Cerebellar cortex (tissue), 1 donor: ENCODE results near the gene SPINK4.

Experiments
- DNase-seq: peaks from one replicate; pipeline ENCODE4 v3.0.0-alpha.2; 2015; ENCODE audit warnings: low spot score

Gene SPINK4

DNA sequence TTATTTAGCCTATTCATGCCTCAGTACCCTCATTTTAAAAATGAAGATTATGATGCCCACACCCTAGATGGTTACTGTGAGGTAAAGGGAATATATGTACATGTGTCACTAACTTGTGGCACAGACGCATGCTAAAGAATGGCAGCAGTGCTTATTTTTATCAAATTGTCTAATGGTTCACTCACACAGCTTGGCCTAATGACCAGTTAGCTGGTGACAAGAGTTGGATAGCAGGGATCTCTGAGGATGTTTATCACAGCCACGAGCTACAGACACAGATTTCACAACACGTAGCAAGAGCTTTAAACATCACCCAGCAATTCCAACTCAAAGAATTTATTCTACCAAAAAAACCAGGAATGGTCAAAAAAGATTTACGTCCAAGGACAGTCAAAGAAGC, 17.3 kb downstream of the SPINK4 start:
- no peak for DNase-seq

GRCh38 chr9:33260372-33260771, 20.4 kb downstream of the SPINK4 start:
- no peak for DNase-seq

DNA sequence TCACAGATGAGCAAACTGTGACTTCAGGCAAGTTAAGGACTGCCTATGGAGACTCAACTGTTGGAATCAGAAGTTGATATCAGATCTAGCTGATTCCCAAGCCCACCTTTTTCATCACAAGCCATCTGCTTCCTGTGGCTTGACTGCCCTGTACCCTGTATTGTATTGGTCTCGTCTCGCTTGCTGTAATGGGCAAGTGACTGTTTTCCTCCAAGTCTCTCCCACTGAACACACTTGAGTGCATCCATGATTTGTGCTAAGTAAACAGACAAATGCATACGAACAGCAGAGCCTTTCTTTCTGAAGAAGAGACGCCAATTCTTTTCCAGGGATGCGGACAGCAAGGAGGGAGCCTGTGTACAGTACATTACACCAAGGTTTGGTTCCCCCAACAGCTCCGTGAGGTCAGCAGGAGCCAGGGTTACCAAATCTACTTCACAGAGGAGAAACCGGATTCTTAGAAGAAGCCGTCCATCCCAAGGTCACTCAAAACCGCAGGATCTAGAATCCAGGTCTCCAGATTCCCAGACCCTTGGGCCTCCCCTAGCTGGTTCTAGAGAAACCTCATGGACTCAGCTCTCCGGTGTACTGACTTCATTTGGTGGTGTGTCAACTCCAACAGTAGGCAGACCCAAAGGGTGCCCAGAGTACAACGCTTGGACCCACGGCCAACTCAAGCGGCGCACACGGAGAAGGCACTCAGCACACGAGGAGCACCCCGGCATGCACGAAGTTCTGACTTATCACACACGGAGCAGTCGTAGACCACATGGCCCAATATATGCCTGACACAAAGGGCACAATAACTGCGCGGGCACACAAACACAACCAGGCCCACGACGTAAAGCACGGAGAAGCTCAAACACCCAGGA, 23.4 kb downstream of the SPINK4 start:
- peak; percentile 12 for DNase-seq

DNA sequence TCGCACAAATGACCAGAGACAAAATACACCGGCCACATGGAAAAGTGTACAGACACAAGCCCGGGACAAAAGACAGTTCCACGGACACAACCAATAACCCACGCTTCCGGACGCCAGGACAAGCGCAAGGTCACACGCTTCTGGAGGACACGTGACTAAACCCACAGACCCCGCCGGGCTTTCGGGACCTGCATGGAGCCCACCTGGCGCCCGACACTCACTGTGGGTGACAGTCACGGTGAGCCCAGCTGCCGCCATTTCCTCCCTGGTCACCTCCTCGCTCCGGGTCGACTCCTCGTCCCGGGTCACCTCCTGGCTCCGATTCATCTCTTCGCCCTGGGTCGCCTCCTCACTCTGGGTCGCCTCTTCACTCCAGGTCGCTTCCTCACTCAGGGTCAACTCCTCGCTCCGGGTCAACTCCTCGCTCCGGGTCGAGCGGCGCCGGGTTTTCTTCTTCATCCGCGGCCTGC, 24.1 kb downstream of the SPINK4 start:
- DNase-seq, result peak; percentile 38

GRCh38 chr9:33264473-33265177, 24.7 kb downstream of the SPINK4 start, which contains the start of the genes BAG1 and CHMP5:
TSS of gene BAG1 (minus strand) at chr9:33264708.
TSS of gene CHMP5 (plus strand) at chr9:33265049. CDS start at chr9:33265079, 30 bp downstream.
- DNase-seq, result peak; percentile 100

DNA sequence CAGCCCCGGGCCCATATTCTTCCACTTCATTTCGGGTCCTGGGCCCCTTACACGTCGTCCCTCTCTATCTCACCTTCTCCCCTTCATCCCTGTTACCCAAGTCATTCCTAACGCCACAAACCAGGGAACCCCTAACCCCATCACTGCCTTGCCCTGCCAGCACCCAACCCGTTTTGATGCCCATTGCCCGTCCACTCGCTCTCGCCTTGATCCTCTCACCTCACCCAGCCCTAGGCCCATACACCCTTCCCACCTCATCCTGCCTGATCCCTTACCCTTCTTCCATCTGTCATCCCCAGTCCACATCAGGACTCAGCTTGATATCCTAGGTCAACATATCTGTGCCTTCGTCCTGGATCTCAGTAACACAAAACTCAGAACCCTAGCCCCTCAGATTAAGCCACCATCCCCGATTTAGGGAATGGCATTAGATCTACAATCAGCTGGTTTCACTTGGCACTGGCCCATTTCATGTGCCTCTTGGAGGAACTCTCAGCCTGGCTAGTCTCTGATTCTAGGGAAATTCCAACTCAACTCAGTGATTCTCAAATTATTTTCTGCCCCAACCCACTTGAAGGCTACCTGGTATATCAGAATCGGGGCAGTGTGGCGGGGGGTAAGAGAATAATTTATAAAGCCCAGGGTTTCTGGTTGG, 25.4 kb downstream of the SPINK4 start:
- DNase-seq, result no peak

DNA sequence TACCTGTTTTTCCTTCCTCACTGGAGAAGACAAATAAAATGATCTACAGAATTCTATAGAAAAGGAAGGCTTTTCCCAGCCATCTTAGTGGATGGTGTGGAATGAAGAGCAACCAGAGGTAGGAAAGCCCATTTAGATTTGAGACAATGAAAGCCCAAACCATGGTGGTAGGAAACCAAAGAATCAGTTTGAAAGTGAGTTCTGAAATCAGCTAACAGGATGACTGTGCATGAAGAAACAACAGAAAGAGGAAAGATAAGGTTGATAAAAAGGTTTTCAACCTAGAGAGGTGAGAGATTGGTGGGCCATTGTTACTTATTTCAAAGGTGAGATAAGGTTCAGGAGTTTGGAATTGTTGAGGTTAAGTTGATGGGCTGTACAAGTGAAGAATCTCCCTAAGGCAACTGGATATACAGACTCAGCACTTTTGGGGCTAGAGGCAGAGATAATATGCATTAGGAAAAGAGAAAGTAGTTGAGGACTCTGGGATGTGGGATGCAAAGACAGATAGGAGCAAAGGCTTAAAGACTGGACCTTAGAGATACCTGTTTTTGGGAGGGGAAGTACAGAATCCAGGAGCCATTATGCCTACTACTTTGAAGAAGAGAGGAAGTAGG, 27.3 kb downstream of the SPINK4 start:
- DNase-seq, result no peak

GRCh38 chr9:33270146-33270545, 30.2 kb downstream of the SPINK4 start:
- DNase-seq, result no peak

DNA sequence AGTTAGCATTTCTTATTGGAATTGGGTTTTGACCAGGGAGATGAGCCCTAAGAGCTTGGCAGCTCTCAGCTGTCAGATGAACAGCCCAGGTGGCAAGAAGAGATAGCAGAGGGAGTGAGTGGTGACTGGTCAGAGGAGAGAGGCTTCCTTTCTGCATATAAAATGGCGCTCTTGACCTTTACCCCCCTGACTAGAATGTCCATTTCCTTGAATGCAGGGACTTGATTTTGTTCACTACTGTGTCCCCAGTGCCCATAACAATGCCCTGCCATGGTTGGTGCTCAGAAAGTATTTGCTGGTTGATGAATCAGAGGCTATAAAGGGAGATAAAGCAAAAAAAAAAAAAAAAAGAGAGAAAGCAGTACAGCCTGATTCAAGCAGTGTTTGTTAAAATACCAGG, 32.1 kb downstream of the SPINK4 start:
- DNase-seq, result no peak

- no peak for DNase-seq
These were observed 33.5 kb downstream of the SPINK4 start for GRCh38 chr9:33273266-33273971.

- DNase-seq, result no peak
These were observed 34.0 kb downstream of the SPINK4 start for GRCh38 chr9:33273972-33274328.

DNA sequence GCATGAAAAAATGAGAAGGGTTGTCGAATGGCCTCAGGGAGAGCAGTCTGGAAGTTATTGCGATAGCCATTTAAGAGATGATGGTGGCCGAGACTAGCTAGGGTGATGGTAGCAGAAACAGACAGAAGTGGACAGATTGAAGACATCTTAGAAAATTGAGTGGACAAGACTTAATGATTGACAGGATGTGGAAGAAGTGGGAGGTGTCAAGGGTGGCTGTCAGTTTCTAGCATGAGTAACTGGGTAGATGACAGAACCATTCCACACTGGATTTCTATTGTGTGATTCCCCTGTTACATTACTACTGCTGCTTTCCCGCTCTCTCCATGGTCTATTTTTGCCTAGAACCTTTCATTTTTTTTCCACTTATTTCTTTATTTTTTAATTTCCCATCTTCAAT, 37.5 kb downstream of the SPINK4 start:
- DNase-seq, result no peak

DNA sequence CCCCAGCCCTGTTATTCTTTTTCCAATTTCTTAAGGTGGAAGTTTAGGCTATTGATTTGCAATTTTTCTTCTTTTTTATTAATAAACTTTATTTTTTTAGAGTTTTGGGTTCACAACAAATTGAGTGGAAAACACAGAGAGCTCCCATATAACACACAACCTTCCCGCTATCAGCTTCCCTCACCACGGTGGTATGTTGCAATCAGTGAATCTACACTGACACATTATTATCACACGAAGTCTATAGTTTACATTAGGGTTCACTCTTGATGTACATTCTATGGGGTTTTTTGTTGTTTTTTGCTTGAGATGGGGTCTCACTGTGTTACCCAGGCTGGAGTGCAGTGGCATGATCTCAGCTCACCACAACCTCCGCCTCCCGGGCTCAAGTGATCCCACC, 45.5 kb downstream of the SPINK4 start:
- DNase-seq, result no peak

DNA sequence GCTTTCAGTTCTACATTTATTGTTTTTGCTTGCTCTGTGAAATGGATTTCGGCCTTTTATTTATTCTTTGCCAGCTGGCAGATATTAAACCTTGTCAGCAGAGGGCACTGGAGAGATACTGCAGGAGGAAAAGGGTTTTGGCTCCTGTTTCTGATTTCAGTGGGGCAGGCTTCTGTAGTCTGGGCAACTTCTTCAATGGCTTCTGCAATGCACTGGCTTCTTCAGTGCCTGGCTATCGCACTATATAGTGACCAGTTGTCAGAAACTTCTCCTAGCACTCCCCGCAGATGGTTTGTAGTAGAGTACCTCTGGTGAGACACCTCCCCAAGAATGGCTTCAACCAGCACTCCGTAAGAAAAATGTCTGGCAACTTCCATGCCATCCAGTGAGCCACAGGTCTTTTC, 47.1 kb downstream of the SPINK4 start:
- DNase-seq, result peak; percentile 84

DNA sequence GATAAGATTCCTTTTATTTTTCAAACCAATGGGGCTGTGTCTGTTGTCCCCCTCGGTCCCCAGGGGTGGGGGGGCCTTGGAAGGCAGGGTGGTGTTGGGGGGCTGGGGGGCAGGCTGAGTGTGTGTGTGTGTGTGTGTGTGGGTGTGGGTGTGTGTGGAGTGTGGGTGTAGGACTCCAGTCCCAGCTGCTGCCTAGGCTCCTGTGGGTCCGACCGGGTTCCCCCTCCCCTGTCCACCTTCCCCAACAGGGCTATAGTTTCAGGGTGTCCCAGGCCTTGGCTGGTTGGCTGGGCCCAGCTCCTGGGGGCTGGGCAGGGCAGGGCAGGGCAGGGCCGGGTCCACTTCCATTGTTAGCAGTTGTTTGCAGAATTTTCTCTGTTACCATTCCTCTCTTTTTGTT, 48.3 kb downstream of the SPINK4 start:
- DNase-seq, result no peak

DNA sequence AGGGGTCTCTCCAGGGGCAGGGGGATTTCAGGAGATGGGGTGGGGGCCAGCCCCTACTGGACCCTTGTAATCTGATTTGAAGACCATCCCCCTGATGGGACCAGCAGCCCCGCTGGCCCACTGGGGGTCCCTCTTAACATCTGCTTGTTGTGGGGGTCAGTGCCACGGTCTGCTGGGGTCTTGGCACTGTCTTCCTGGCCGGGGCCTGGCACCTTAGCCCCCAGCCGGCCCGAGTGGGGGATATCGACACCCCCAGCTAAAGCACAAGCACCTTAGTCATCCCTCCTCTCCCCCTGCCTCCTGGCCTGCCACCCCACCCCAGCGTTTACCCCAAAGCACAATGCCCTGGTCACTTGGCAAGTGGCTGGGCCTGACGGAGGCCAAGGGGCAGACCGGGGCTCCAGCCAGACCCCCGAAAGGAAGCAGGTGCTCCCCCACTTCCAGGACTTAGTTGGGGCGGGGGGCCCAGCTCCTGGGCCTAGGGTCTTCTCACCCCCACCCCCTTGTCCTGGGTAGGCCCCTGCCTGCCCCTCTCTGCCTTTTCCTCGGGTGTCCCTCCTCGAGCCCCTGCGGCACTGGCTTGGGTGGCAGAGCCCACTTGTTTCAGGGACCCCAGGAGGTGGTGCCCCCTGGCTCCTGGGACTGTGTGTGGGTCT, 49.0 kb downstream of the SPINK4 start:
- DNase-seq, result no peak

DNA sequence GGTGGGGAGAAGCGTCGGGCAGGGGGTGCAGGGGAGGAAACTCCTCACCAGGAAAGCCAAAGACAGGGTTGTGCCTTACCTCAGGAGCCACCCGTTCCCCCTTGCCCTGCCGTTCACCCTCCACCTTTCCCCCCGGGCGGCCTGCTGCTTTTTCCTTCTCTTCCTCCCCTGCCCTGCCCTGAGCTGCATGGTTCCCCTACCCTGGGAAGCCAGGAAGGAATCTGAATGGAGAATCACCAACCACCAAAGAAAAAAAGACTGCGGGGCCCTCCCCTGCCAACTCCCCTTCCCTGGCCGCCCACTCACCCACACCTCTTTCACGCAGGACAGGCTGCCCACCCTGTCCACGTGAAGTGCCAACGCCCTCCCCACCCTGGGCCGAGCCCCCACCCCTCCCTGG, 49.5 kb downstream of the SPINK4 start:
- DNase-seq, result no peak

DNA sequence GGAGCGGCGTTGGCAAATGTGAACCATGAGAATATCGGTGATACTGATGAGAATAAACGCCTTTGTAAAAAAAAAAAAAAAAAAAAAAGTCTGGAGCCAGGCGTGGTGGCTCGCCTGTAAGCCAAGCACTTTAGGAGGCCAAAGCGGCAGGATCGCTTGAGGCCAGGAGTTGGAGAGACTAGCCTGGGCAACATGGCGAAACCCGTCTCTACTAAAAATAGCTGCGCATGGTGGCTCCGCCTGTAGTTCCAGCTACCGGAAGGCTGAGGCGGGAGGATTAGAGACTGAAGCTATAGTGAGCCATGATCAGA, 49.9 kb downstream of the SPINK4 start:
- DNase-seq, result no peak

- peak; percentile 97 for DNase-seq
These were observed 50.5 kb downstream of the SPINK4 start, which contains the start of gene NFX1 for GRCh38 chr9:33290247-33291030. TSS of gene NFX1 (plus strand) at chr9:33290516. CDS start at chr9:33290573, 57 bp downstream.

DNA sequence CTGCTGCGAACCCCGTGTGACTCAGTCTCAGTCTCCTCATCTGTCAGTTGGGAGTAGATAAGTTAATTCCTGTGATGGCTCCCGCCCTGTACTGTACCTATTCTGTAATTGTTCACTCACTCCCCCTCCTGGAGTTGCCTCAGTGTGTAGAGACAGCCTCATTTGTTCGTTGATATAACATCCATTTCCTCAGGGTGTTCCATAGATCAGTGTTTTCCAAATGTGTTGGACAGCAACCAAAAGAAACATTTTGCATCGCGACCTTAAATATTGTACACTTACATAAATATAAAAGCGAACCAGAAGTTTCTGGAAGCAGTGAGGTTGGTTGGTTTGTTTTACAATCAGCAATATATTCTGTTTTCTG, 51.0 kb downstream of the SPINK4 start:
- no peak for DNase-seq
